ENCODE results near the gene PPP1R14C.

PPP1R14C gene

GRCh38 chr6:150183105-150183504, 40.3 kb downstream of the PPP1R14C start:
- Histone ChIP-seq H3K79me2 (ENCODE audit: low read length) (no peaks in the 10 kb centered on the region; the same call in 1 of the 2 replicates), H3K27ac (ENCODE audit: low read length) (peak overlapping the region; percentile 69), H4K20me1 (ENCODE audit: insufficient read depth, low read length) (no peaks in the 10 kb centered on the region), H3K4me2 (ENCODE audit: low read length) (peak overlapping the region; percentile 56), H3K9me3 (ENCODE audit: insufficient read depth, low read length) (no peaks in the 10 kb centered on the region), H3K4me3 (ENCODE audit: low read length) (peak overlapping the region; percentile 17; the same call in 1 of the 2 replicates), H3K9ac (ENCODE audit: low read length) (peak overlapping the region; percentile 16; the same call in 1 of the 2 replicates), H3K4me1 (ENCODE audit: low read length) (peaks cover 48% of the 10 kb centered on the region), H3K27me3 (ENCODE audit: low read depth, low read length) (no peaks in the 10 kb centered on the region), H2AFZ (ENCODE audit: low read depth, low read length) (no peak overlapping the region), H3K36me3 (replicated peaks; ENCODE audit: low read depth, low read length) (no peaks in the 10 kb centered on the region)
- TF ChIP-seq EZH2phosphoT487 (IDR thresholded peaks at IDR 0.05; ENCODE audit: low read depth) = no peak
- TF ChIP-seq CTCF (IDR thresholded peaks at IDR 0.05; ENCODE audit: low read depth, low read length) = no peak

- no peak for TF ChIP-seq CTCF (IDR thresholded peaks at IDR 0.05; ENCODE audit: low read depth, low read length)
- no peak for TF ChIP-seq EZH2phosphoT487 (IDR thresholded peaks at IDR 0.05; ENCODE audit: low read depth)
- no peak overlapping the region for H2AFZ ChIP-seq (ENCODE audit: low read depth, low read length)
- H3K4me2 ChIP-seq (ENCODE audit: low read length) = peak overlapping the region; percentile 56
These were observed 41.1 kb downstream of the PPP1R14C start for GRCh38 chr6:150183966-150184365.

GRCh38 chr6:150184850-150185731, 42.2 kb downstream of the PPP1R14C start:
- Histone ChIP-seq H3K9me3 (ENCODE audit: insufficient read depth, low read length) (no peaks in the 10 kb centered on the region), H3K4me3 (ENCODE audit: low read length) (peak overlapping the region; percentile 39), H3K4me2 (ENCODE audit: low read length) (peak overlapping the region; percentile 77)

More at GRCh38 chr6:150183966-150184365, 41.1 kb downstream of the PPP1R14C start:
- Histone ChIP-seq H3K9ac (ENCODE audit: low read length) (no peak overlapping the region), H3K27ac (ENCODE audit: low read length) (peak overlapping the region; percentile 69), H3K79me2 (ENCODE audit: low read length) (no peaks in the 10 kb centered on the region; the same call in 1 of the 2 replicates), H3K9me3 (ENCODE audit: insufficient read depth, low read length) (no peaks in the 10 kb centered on the region), H3K27me3 (ENCODE audit: low read depth, low read length) (no peaks in the 10 kb centered on the region), H3K4me3 (ENCODE audit: low read length) (0 out of 2 replicates have a peak overlapping the region, but pooled peaks have one; percentile 17), H4K20me1 (ENCODE audit: insufficient read depth, low read length) (no peaks in the 10 kb centered on the region), H3K4me1 (ENCODE audit: low read length) (peaks cover 47% of the 10 kb centered on the region), H3K36me3 (replicated peaks; ENCODE audit: low read depth, low read length) (no peaks in the 10 kb centered on the region)

More at GRCh38 chr6:150184850-150185731, 42.2 kb downstream of the PPP1R14C start:
- Histone ChIP-seq H4K20me1 (ENCODE audit: insufficient read depth, low read length) (no peaks in the 10 kb centered on the region), H3K36me3 (replicated peaks; ENCODE audit: low read depth, low read length) (no peaks in the 10 kb centered on the region), H3K9ac (ENCODE audit: low read length) (peak overlapping the region; percentile 9; the same call in 1 of the 2 replicates), H3K27me3 (ENCODE audit: low read depth, low read length) (no peaks in the 10 kb centered on the region), H3K27ac (ENCODE audit: low read length) (peak overlapping the region; percentile 46), H2AFZ (ENCODE audit: low read depth, low read length) (0 out of 2 replicates have a peak overlapping the region, but pooled peaks have one; percentile 57), H3K79me2 (ENCODE audit: low read length) (no peaks in the 10 kb centered on the region; the same call in 1 of the 2 replicates), H3K4me1 (ENCODE audit: low read length) (peaks cover 47% of the 10 kb centered on the region)
- no peak for TF ChIP-seq CTCF (IDR thresholded peaks at IDR 0.05; ENCODE audit: low read depth, low read length)
- no peak for TF ChIP-seq EZH2phosphoT487 (IDR thresholded peaks at IDR 0.05; ENCODE audit: low read depth)

Measured in OCI-LY3 (cell line).